HG03095 (cell line): Measurements from ENCODE around the gene DAB1.

Experiments
- ATAC-seq: cut with Tn5 transposase; IDR thresholded peaks from one replicate; pipeline ENCODE4 v1.9.1; 2021; ENCODE audit warnings: moderate library complexity; ENCODE audit not compliant: unreplicated experiment

Gene DAB1

DNA sequence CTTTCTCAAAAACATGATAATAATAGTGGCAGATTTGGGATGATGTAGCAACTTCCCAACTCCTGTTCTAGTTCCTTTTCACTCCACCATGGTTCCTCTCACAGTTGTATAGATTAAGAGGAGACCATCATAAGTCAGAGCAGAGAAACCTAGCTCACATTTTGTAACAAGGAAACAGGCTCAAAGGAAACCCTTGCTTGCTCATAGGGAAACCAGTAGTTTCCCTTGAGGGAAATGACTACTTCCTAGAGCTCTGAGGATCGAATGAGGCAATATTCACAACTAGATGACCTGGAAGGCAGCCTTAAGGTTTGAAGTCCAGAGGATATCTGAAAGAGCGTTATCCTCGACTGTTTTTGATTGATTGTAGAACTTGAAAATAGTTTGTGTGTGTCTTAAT, 382.0 kb downstream of the DAB1 start:
- no peak for ATAC-seq

- no peak for ATAC-seq
These were observed 383.0 kb downstream of the DAB1 start for GRCh38 chr1:57040811-57041210.

GRCh38 chr1:57036641-57037579, 386.9 kb downstream of the DAB1 start:
- no peak for ATAC-seq

DNA sequence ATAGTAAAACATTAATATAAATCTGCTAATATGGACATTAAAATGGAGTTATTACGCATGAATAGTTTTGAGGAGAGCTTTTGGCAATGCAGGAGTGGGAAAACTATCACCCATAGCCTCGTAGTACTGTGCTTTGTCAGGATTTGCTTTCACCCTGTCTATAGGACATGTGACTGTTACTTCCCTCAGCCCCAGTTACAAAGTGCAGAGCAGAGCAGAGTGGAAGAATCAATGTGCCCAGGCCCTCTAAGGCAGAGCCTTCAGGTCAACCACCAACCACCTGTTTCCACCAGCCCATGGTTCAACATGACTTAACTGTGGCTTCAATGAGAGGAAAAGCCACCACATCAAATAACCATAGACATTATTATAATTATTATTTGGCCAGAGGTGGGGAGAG, 389.1 kb downstream of the DAB1 start:
- no peak for ATAC-seq

DNA sequence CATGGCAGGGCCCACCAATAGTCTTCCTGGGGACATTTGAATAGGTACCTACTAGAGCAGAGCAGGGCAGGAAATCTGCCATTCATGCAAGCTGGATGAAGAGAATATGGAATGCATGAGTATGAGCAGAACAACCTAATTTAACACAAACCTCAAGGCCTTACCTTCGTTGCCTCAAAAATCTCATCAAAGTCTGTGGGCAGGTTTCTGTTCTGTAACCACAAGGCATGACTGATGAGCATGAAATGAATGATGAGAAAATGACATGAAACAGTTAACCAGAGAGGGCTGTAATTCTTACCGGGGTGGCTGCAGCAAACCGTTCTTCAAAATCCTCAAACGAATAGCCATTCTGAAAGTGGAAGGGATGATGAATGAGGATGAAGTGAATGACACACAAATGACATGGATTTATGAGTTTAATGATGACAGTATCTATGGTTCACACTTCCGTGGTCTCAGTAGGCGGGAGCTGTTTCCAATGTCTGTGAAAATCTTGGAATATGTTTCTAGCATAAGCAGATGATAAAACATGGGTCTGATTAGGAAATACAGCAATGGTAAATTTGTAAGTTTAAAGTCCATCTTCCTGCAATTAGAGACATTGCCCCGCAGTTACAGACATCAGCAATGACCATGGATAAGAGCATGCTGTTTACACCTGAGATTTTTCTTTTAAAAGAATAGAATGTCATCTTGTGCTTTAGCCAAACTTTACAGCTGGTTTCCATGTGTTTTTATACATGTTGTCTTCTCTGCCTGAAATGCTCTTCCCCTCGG, 390.4 kb downstream of the DAB1 start:
- ATAC-seq, result no peak

GRCh38 chr1:57026624-57027354, 397.1 kb downstream of the DAB1 start:
- no peak for ATAC-seq

GRCh38 chr1:57024855-57025254, 399.0 kb downstream of the DAB1 start:
- no peak for ATAC-seq

DNA sequence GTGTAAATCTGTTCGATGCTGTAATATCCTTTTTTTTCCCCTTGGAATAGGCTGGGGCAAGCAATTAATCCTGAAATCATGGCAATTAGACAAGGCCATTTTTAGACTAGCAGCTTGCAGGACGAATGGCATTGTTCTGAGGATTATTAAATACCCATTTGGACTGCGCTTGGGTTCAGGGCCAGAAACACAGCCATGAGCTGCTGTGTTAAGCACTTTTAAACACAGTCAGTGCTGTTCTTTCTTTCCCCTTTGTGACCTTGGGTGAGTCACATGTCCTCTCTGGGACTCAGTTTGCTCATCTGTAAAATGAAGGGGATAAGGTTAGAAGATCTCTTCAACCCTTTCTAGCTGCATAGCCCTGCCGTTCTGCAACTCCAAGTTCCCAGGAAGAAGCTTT, 399.4 kb downstream of the DAB1 start:
- ATAC-seq, result no peak

DNA sequence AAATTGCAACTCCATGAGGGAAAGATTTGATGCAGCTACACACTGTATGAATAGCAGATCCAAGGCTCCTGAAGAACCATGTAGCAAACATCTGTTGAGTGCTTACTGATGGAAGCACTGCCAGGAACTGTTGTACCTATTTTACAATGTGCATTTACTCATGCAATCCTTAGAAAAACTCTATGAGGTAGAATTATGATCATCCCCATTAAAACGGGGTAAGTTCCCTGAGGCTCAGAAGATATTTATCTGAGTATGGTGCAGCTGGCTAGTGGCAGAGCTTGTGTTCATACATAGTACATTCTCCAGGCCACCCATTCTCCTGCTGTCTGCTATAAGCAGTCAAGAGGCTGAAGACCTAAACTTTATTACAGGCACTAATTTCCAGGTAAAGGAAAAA, 403.6 kb downstream of the DAB1 start:
- ATAC-seq, result no peak

DNA sequence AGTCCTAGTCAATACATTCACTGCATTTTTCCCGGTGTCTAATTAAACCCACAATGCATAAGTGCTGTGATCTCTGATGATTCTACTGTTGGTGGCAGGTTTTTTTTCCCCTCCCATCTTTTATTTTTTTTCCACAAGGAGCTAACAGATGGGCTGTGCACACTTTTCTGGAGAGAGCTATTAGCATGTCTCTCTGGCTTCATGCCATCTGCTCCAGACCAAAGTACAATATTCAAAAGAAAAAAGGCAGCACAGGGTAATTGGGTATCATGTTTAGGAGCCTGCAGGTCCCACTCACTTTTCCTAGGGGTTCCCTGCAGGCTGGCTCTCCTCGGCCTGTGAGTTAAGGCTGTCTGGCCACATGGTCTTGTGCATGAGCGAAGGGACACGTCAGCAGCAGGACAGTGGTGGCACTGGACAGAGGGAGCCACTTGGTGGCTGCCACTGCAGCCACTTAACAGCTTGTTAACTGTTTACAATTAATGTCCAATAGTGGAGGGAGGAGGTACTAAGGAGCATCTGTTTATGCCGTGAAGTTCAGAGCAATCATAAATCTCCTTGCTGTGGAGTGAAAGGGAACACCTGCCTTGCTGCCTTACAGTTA, 404.5 kb downstream of the DAB1 start:
- no peak for ATAC-seq

GRCh38 chr1:57018119-57018518, 405.7 kb downstream of the DAB1 start:
- no peak for ATAC-seq

DNA sequence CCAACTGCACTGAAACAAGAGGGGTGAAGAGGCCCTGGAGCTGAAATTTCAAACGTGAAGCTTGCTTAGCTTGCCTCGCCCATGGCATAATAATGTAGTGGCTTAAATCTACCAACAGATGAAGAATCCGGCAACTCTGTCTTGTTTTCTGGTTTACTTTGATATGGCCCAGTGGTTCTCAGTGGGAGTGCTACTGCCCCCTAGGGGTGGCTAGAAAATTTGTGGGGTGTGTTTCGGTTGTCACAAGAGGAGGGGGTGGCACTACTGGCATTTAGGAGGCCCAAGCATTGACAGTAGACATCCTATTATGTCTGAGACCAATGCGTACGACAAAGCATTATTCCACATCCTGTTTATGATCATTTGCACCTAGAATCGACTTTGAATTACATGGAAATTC, 406.1 kb downstream of the DAB1 start:
- ATAC-seq, result no peak

DNA sequence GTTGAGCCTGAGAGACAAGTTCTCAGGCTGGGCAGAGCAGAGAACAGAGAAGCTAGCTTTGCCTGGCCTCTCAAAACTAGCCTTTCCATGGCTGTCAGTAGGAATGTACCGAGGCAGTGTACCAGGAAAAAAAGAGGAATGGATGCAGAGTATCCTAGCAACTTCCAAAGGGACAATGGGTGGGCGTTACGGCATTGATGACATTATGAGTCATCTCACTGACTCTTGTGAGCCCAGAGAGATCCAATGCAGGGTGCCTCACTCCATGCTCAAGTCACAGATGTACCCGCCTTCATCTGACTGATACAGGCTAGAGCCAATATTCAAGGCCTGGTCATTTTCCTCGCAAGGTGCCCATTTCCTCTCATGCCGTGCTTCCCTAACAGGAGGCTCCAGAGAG, 406.7 kb downstream of the DAB1 start:
- no peak for ATAC-seq

- ATAC-seq, result no peak
These were observed 408.8 kb downstream of the DAB1 start for GRCh38 chr1:57015071-57015470.

- no peak for ATAC-seq
These were observed 410.3 kb downstream of the DAB1 start for GRCh38 chr1:57013522-57013921.

GRCh38 chr1:57012315-57012714, 411.5 kb downstream of the DAB1 start:
- no peak for ATAC-seq

DNA sequence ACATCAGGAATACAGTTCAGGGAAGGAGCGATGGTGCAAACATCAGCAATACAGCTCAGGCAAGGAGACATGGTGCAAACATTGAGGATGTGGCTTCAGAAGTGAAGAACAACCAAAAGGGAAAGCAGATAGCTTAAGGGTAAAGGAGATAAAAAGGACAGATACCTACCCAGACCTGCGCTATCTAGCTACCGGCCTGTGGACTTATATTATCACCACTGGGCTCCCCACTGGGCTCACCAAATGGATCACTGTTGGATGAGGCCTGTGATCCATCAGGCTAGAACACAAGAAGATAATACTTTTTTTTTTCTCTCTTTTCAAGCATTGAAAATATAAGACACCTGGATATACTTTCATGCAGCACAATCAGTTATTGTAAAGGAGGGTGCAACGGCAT, 413.3 kb downstream of the DAB1 start:
- no peak for ATAC-seq

GRCh38 chr1:57007948-57008347, 415.9 kb downstream of the DAB1 start:
- no peak for ATAC-seq

DNA sequence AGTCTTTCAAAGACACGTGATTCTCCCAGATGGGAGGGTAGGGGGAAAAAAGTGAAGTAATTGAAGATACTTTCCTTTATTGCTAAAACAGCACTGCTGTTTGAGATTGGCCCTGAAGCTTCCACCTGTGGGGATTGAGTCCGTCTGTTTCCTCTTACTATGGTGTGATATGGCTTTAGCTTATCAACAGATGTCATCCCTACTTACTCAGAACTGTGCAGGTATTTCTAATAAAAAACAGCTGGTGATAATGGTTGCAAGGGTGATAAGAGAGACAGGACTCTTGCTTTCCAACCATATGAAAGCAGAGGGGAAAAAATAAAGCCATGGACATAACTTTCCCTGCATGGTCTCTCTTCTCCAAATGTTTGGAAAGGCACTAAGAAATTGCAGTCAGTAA, 416.4 kb downstream of the DAB1 start:
- ATAC-seq, result no peak

GRCh38 chr1:57003398-57004139, 420.3 kb downstream of the DAB1 start:
- no peak for ATAC-seq
